ENCODE data around the gene ANTKMT.

Gene ANTKMT, protein sequence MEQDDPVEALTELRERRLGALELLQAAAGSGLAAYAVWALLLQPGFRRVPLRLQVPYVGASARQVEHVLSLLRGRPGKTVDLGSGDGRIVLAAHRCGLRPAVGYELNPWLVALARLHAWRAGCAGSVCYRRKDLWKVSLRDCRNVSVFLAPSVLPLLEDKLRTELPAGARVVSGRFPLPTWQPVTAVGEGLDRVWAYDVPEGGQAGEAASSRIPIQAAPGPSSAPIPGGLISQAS

GRCh38 chr16:720990-721764 is at the start of gene ANTKMT:
Gene ANTKMT, plus strand, starts transcription at chr16:721146. Its CDS starts 129 bp downstream, at chr16:721275.
- peak; percentile 81 for DNase-seq (ENCODE audit: low spot score)

DNA sequence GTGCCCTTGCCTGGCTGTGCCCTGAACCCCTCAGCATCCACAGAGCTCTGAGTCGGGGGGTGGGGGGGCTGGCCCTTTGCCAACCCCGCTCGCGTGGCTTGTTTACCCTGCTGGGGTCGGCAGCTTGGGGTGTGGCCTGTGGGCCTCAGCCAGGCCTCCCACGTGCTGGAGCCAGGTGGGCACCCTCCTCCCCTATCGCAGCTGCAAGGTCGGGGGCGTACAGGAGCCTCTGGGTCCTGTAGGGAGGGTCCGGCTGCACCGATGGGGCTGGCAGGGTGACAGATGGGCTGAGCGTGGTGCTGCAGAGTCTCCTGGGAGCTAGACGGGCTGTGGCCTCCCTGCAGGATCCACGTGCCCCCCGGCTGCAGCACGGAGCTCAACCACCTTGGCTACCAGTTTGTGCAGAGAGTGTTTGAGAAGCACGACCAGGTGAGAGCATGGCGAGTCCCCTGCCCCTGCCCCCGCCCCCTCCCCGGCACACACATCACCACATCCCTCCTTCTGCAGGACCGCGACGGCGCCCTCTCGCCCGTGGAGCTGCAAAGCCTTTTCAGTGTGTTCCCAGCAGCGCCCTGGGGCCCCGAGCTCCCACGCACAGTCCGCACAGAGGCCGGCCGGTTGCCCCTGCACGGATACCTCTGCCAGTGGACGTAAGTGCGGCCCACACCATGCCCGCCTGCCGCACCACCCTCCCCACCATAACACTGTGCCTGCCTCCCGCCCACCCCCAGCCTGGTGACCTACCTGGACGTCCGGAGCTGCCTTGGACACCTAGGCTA is 49.4 kb upstream of the ANTKMT start:
- no peak for DNase-seq (ENCODE audit: low spot score)

DNA sequence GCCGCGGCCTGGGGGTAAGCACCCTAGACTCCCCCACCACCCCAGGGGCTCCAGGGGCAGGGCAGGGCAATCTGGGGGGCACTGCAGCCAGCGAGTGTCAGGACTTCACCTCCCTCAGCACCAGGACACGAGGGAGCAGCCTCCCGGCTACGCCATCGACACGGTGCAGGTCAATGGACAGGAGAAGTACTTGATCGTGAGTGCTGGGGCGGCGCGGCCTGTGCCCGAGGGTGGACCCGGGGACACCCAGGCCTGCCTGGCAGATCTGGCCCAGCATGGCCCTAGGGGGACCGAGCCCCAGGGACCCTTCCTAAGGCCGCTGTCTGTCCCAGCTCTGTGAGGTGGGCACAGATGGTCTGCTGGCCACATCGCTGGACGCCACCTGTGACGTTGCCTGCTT is 48.6 kb upstream of the ANTKMT start:
- no peak for DNase-seq (ENCODE audit: low spot score)

- no peak for DNase-seq (ENCODE audit: low spot score)
Measured at GRCh38 chr16:672851-673250, 48.1 kb upstream of the ANTKMT start.

DNA sequence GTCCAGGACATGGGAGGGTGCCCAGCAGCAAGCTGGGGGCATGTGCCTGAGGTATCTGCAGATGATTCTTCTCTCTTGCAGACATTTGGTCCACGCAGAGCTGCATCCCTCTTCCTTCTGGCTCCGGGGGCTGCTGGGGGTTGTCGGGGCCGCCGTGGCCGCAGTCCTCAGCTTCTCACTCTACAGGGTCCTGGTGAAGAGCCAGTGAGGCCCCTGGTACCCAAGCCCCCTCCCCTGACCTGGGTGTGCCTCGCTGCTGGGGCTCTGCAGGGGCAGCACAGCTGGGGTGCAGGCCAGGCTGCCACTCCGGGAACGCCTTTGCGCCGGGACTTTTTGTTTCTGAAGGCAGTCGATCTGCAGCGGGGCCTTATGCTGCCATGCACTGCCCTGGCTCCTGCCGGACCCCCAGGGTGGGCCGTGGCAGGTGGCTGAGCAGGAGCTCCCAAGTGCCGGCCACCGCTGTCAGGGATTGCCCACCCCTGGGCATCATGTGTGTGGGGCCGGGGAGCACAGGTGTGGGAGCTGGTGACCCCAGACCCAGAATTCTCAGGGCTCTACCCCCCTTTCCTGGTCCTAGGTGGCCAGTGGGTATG is 47.5 kb upstream of the ANTKMT start:
- DNase-seq (ENCODE audit: low spot score): no peak

DNA sequence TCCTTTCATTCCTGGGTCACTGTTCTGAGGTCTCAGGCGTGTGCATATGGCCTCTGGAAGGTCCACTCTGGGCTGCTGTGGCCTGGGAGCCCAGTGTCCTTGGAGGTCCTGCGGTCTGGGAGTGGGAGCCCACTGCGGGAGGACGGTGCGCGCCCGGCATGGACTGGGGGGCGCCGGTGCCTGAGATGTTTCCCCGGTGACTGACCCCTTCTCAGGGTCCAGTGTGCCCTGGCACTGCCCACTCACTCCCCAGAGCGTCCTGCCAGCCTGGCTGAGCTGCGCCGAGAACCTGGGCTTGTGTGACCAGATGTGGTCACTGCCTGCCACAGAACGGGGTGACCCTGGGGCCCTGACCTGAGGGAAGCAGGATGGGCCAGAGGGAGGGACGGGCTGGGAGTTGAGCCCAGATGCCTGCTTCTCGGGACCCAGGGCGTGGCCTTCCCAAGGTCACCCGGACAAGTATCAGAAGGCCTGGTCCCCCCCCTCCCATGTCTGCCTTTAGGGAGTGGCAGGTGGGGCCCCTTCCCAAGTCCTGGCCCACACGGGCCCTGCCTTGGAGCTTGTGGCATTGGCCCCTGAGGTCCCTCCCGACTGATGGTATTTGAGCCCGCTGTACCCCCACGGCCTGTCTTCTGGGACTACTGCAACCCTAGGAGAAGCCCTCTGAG is 46.6 kb upstream of the ANTKMT start:
- no peak for DNase-seq (ENCODE audit: low spot score)

GRCh38 chr16:674968-675883 is 45.7 kb upstream of the ANTKMT start, which contains the start of gene RHBDL1:
Gene RHBDL1, plus strand, starts transcription at chr16:675671. Its CDS starts 120 bp downstream, at chr16:675791.
- no peak for DNase-seq (ENCODE audit: low spot score)

DNA sequence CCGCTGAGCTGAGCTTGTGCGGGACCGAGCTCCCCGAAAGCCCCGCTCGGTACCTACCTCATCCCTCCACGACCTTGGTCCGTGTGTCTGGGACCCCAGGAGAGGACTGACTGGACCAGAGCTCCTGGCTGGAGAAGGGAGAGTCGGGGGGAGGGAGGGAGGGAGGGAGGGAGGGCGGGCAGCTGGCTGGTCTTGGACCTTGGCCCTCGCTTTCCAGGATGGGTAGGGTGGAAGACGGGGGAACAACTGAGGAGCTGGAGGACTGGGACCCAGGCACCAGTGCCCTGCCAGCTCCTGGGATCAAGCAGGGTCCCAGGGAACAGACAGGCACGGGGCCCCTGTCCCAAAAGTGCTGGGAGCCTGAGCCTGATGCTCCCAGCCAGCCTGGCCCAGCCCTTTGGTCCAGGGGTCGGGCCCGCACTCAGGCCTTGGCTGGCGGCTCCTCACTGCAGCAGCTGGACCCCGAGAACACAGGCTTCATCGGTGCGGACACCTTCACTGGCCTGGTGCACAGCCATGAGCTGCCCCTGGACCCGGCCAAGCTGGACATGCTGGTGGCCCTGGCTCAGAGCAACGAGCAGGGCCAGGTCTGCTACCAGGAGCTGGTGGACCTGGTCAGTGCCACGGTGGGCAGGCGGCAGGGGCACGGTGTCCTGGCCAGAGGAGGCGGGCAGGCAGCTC is 44.9 kb upstream of the ANTKMT start:
- no peak for DNase-seq (ENCODE audit: low spot score)

DNA sequence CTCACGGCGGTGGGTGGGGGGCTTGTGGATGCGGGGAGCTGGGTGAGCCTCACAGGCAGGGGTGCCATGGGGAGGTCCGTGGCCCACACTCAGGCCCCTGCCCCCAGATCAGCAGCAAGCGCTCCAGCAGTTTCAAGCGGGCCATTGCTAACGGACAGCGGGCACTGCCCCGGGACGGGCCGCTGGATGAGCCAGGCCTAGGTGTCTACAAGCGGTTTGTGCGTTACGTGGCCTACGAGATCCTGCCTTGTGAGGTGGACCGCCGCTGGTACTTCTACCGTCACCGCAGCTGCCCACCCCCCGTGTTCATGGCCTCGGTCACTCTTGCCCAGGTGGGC is 44.4 kb upstream of the ANTKMT start:
- DNase-seq (ENCODE audit: low spot score): no peak

DNA sequence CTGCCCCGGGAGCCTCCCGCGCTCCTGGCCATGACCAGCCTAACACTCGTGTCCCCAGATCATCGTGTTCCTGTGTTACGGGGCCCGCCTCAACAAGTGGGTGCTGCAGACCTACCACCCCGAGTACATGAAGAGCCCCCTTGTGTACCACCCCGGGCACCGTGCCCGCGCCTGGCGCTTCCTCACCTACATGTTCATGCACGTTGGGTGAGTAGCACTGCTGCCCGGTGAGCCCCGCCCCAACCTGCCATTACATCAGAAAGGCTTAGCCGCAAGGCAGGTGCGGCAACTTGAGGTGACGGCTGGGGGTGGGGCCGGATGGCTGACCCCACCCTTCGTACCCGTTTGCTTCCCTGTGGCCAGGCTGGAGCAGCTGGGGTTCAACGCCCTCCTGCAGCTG is 44.0 kb upstream of the ANTKMT start:
- no peak for DNase-seq (ENCODE audit: low spot score)

DNA sequence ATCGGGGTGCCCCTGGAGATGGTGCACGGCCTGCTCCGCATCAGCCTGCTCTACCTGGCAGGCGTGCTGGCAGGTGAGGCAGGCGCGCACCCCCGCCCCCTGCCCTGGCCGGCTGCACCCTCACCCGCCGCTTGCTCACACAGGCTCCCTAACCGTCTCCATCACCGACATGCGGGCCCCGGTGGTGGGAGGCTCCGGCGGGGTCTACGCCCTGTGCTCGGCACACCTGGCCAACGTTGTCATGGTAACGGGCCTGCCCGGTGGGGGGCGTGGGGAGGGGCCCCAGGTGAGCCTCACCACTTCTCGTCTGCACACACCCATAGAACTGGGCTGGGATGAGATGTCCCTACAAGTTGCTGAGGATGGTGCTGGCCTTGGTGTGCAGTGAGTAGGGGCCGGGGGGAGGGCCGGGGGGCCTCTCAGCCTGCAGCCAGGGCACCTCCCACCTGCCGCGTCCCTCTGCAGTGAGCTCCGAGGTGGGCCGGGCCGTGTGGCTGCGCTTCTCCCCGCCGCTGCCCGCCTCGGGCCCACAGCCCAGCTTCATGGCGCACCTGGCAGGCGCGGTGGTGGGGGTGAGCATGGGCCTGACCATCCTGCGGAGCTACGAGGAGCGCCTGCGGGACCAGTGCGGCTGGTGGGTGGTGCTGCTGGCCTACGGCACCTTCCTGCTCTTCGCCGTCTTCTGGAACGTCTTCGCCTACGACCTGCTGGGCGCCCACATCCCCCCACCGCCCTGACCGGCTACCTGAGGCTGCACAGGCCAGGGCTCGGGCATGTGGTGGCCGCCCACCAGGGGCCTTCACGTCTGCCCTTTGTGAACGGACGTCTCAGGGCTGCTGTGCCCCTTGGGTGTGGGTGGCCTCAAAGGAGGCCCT is 43.4 kb upstream of the ANTKMT start:
- DNase-seq (ENCODE audit: low spot score): no peak

- no peak for DNase-seq (ENCODE audit: low spot score)
Measured at GRCh38 chr16:678209-678857, 42.6 kb upstream of the ANTKMT start.

- DNase-seq (ENCODE audit: low spot score): peak; percentile 69
Measured at GRCh38 chr16:678858-679813, 41.8 kb upstream of the ANTKMT start.

- peak; percentile 85 for DNase-seq (ENCODE audit: low spot score)
Measured at GRCh38 chr16:679814-680624, 40.9 kb upstream of the ANTKMT start, which contains the start of gene STUB1. Gene STUB1, plus strand, starts transcription at chr16:680410. Its CDS starts 116 bp downstream, at chr16:680526.

DNA sequence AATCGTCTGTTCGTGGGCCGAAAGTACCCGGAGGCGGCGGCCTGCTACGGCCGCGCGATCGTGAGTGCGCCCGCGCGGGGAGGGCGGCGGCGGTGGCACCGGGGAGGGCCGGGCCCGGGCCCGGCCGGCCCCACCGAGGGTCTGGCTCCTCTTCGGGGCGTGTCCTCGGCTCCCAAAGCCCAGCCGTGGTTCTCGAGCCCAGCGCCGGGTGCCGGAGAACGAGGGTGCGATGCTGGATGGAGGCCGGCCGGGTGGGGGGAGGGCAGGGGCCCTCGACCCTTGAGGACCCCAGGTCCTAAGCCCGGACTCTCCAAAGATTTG is 40.4 kb upstream of the ANTKMT start:
- DNase-seq (ENCODE audit: low spot score): no peak

DNA sequence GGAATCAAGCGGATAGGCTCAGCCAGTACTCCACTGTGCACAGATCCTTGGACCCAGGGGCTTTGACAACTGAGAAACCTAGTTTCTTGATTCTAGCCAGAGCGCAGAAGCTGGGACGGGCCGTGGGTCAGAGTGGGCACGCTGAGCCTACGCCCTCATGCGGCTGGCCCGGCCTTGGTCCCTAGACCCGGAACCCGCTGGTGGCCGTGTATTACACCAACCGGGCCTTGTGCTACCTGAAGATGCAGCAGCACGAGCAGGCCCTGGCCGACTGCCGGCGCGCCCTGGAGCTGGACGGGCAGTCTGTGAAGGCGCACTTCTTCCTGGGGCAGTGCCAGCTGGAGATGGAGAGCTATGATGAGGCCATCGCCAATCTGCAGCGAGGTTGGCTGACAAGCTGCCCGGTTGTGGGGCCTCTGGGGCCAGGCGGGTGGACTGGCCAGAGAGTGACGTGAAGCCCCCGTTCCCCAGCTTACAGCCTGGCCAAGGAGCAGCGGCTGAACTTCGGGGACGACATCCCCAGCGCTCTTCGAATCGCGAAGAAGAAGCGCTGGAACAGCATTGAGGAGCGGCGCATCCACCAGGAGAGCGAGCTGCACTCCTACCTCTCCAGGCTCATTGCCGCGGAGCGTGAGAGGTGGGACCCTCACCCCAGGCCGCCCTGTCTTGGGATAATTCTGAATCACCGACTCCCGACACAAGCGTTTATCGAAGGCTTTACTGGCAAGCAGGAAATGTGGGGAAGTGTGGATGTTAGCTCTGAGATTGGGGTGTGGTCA is 39.8 kb upstream of the ANTKMT start:
- no peak for DNase-seq (ENCODE audit: low spot score)

Data from globus pallidus (tissue), 1 donor.